Activated T-cell treated with anti-CD3 and anti-CD28 coated beads for 4 hours (primary cell): ENCODE measurements around the gene TCF7.

Experiments used
- DNase-seq: peaks from one replicate; pipeline ENCODE4 v3.0.0-alpha.2; 2020

TCF7 gene

DNA sequence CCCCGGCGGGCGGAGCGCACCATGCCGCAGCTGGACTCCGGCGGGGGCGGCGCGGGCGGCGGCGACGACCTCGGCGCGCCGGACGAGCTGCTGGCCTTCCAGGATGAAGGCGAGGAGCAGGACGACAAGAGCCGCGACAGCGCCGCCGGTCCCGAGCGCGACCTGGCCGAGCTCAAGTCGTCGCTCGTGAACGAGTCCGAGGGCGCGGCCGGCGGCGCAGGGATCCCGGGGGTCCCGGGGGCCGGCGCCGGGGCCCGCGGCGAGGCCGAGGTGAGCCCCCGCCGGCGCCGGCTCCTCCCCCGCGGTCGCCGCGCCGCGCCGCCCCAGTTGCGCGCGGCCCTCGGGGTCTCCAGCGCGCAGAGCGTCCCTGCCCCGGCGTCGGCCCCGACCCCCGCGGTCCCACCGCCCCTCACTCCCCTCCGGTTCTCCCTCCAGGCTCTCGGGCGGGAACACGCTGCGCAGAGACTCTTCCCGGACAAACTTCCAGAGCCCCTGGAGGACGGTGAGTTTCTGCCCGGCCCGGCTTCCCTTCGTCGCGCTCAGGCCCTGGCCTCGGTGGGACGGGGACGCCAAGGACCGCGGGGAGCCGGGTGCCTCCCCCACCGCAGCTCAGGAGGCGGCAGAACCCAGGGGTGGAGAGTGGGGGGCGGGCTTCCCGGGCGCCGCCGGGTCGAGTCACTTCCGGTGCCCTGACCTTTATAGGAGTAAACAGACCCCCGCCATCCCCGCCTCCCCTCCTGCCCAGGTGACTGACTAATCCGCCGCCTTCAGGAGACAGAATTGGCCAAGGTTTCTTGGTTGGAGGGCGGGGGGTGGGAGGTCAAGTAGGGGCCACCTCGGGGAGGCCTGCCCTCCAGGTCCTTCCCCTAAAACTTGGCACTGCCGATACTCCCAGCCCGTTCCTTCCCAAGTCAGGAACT lies 665 bp downstream of the TCF7 start:
- DNase-seq, result peak; percentile 81

DNA sequence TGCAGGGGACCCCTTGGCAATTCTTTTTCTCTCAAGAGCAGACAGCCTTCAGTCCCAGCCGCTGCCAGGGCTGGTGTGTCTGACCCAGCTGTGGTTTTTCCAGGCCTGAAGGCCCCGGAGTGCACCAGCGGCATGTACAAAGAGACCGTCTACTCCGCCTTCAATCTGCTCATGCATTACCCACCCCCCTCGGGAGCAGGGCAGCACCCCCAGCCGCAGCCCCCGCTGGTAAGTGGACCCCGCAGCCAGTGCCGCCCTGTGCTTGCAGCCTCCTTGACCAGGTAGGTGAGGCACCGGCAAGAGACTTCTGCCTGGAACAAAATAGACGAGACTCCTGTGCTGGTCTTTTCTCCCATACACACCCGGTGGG lies 1.3 kb downstream of the TCF7 start:
- DNase-seq, result no peak

DNA sequence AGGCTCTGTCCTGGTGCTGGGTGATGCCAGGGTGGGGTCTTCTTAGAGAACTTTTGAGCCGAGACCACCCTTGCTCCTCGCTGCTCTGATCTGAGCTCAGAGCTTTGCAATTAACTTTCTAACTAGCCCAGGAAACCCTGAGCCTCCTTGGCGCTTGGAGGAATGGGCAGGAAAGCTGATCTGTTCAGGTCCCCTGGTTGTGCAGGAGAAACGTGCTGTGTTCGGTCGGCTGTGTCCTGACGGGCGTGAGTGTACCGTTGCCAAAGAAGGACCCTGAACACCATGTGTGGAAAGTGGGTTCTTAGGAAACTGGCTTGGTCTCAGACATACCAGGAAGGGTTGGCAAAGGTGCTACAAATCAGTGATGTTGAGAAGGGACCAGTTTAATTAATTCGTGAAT lies 1.8 kb downstream of the TCF7 start:
- no peak for DNase-seq

DNA sequence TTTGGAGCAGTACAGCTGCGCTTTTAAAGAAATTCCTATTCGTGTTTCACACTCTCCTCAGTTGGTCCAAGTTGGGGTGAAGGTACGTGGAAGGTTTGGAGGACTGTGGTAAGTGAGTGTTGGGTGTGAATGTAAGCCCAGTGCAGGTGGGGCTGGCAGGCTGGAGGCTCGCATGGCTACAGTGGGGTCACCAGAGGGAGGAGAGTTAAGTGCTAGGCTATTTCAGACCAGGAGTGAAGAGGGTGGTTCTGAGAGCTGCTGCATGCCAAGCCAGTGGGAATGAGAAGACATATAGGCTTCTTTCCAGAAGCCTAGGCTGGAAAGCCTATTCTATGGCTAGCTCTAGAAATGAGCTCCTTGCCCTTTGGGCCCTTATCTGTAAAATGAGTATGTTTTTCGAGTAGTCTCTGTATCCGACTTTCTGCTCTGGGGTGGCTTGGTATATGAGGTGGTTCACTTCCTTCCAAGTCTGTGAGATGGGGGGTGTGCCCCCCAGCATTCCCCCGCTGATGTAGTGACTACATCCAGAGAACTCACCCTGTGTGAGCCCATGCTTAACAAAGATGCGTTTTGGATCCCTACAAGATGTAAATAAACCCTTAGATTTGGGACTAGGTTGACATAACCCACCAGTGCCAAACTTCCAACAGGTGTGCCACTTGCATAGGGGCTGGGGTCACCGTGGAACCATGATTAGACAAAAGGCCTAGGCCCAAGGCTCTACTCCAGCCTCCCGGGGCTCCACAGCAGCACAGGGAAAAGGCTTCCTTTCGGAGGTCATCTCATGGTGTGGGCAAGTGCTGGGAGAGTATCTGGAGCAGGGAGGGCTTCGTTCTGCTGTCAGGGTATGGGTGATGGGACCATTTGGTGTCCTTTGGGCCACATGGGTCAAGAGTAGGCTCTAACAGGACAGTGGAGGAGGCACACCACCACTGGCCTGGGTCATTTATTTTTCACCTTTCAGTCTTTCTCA lies 2.6 kb downstream of the TCF7 start:
- no peak for DNase-seq

DNA sequence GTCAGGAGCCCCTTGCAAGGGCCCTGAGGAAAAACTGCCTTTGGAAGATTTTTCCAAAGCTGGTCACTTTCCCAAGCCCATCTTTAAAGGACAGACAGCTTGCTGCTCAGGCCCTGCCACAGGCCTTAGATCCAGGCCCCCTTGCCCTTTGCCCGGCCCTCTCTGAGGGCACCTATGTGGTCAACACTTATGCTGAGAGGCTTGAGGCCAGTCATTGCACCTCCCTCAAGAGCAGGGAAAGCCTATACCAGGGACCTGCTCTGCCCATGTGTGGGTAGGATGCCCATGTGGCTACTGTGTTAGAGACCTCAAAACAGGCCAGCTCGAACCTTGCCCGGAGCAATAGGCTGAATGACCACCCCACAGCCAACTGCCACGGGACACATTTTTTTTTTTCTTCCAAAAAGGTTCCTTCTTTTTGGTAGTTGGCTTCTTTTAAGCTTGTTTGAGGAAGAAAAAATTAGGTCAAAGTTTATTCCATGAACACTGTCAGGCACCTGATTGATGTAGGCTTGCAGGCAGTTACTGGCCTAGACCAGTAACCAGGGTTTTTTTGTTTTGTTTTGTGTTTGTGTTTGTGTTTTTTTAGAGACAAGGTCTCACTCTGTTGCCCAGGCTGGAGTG lies 3.8 kb downstream of the TCF7 start:
- no peak for DNase-seq

DNA sequence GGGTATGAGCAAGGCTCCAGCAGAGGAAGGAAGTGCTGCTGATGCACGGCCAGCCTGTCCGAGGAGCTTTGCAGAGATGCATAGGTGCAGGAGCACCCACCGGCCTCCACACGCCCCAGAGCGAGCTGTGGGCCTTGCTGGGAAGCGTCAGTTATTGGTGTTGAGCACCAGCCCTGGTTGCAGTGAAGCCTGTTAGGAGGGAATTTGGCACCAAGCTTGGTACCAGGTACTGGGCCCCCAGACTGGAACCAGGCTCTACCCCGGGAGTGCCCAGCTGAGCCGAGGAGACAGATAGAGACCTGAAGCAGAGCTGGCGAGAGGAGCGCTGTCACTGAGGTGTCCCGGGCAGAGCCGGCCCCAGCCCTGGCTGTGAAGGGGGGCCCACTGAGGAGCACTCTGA lies 5.2 kb downstream of the TCF7 start:
- no peak for DNase-seq

DNA sequence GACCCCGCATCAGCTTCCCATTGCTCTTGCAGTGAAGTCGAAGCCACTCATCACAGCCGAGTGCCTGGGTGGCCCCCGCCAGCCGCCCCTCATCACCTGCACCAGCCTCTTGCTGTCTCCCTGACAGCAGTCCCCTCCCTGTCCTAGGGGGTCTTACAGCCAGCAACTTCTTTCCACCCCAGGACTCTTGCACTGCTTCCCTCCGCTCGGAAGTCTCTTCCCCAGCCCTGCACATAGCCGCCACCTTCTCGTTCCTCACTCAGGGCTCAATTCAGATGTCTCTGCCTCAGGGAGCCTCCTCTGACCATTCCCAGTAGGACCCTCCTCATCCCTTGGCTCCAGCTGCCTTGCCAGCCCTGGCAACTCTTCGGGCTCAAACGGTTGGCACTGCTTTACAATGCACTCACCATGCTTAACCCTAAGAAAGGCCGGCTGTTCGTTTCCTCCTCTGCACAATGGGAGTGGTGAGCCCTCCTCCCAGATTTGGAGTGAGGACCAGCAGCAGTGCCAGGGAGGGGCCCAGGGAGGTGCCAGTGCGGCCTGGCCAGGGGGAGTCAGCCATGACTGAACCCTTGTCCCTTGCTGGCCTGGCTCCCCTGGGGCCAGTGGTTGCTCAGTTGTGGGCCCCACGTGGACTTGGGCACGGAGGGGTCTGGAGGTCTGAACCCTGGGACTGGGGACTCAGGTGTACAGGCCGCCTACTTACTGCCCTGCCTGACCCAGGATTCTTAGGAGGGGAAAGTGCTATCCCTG lies 6.1 kb downstream of the TCF7 start:
- DNase-seq, result no peak

DNA sequence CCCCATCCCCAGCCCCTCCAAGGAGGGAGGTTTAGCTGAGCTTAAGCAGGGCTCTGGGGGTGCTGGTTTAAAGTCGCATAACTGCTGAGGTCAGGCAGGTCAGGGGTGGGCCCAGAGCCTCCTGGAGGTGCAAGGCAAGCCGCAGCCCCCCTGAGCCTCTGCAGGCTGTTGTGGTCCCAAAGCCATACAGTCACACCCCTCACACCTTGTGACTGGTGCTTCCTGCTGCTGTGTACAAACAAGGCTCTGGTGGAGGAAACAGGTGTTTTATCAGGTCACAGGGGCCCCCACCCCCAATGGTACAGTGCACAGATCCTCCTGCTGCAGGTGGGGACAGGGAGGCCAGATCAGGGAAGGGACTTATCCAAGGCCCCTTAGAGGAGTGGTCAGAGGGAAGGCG lies 8.0 kb downstream of the TCF7 start:
- DNase-seq, result no peak

DNA sequence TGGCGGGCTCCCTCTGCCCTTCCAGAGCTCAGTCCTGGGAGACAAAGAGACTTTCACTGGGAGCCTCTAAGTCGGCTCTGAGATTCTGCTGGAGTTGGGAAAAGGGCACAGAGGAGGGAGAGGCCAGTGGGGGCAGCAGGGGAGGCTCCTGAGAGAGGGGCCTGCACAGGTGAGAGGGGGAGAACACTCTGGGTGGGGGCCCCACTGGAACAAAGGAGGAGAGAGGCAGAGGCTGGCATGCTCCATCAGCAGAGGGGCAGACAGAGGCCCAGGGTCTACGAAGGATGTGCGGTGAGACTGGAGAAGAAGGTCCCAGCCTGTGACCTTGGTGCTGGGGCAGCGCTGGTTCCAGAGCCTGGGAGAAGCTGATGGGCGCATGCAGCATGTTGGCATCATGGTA lies 8.9 kb downstream of the TCF7 start:
- no peak for DNase-seq

DNA sequence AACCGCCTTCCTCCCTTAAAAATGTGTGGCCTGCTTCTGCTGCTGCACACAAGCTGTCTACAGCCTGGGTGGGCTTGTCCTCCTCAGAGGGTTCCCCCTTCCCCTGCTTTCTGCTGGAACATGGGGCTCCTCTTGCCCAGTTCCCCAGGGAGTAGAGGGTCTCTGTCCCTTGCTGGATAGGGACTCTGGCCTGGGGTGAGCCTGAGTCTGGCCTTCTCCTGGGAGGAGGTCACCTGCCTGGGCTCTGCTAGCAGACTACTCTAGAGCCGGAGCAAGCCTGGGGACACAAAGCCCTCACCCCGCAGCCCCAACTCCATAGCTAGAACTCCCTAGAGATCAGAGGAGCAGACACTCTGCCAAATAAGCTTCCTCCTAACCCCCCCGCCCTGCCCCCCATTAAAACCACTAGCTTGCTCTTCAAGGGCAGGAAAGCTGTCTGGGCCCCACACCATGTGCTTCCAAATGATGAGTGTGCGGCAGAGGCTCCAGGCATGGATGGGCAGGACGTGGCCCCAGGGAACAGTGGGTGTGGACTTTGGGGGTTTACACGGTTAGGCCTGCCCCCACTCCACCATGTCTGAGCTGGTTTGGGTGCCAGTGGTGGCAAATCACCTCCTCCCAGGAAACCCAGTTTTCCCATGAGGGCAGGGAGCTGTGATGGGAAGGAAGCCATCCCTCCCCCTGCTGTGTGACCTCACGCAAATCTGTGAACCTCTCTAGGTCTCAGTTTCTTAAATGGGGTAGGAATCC lies 10.0 kb downstream of the TCF7 start:
- no peak for DNase-seq

DNA sequence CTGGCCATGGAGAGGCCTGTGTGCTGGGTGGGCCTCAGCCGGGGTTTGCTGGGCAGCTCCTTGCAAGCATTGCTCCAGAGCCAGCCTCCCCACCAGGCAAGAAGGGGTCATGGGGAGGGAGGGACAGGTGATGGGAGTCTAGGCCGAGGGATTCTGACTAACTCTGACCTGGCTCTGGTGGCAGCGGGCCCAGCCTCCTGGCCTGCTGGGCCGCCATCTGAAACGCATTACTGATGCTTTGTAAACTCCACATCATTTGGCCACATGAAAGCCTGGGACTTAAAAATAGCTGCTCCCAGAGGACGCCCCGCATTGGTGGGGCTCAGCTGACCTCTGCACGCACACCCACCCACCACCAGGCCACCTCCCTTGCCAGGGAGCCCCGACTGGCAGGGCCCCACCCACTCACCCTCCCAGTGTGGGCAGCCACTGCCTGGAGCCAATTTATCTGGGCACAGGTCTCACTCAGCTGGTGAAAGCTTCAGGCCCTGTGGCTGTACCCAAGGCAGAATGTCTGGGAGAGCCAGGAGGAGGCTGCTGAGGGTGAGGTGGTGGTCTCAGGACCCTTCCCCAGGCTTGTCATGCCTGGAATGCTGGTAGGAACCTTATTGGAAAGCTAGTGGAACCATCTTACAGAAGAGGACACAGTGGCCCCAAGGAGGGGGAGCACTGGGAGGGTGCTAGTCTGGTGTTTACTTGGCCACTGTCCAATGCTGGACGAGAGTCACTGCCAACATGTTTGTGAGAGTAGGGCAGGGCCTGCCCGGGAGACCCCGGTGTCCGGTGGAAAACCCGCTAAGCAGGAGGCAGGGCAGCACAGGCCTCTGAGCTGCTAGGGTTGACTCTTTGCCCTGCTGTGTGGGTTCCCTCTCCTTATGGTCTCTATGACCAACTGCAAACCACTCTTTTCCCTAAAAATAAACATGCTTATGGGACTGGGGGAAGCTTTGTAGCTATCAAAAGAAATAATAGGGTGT lies 10.8 kb downstream of the TCF7 start:
- DNase-seq, result no peak

DNA sequence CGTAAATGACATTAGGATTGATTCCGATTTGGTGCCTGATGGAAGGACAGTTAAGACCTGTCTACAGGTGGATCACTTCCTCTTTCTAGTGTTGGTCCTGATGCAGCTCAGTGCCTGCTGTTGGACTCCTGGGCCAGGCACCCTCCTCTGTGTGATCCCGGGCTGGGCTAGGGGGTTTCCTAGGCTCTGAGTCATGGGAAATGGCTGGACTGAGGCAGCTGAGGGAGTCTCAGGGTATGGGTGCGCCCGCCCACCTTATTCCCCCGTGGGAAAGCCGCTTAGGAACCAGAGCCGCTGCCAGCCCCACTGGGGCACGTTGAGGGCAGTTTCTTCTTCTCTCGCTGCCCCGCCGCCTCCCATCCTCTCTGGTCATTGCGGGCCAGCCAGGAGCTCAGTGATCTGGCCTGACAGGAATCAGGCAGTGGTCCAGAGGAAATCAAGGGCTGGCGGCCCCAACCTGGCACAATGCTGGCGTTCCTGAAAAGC lies 12.9 kb downstream of the TCF7 start:
- no peak for DNase-seq

DNA sequence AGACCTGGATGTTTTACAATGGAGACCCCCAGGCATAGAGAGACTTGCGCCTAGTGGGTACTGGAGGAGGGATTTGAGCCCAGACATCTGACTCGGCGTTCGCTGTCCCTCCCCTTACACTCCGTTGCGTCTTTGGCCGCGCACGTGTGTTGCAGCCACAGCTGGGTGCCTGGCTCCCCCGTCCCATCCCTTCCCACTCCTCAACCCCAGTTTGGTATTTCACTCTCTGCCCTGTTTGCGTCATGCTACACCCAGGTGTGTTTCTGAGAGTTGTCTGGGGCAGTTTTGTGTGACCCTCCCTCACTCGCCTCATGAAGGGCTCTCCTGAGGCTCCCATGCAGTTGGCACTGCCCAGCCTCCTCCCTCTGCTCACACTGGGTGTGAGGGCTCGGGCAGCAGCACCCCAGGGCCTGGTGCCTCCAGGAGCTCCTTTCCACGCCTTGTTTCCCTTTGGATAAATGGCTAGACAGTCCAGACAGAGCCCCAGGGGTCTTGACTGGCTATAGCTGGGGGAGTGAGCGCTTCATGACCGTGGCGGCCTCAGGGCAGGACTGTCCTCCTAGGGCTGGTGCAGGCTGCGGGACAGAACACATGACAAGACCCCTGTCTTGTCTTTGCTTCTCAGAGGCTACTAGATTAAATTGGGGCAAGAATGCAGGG lies 13.6 kb downstream of the TCF7 start:
- no peak for DNase-seq

DNA sequence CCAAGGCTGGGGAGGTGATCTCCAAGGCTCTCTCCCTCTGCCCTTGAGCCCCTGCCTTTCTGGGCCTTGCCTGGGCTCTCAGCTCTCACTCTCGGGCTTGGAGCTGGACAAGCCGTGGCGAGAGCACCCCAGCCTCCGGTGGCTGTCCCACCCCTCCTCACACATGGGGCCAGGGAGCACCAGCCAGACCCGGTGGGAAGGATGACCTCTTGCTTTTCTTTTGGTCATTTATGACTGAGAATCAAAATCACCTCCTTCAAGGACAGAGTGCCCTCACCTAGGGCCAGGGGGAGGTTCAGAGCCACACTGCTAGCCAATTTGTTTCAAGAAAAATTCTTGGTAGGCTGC lies 14.1 kb downstream of the TCF7 start:
- DNase-seq, result no peak

DNA sequence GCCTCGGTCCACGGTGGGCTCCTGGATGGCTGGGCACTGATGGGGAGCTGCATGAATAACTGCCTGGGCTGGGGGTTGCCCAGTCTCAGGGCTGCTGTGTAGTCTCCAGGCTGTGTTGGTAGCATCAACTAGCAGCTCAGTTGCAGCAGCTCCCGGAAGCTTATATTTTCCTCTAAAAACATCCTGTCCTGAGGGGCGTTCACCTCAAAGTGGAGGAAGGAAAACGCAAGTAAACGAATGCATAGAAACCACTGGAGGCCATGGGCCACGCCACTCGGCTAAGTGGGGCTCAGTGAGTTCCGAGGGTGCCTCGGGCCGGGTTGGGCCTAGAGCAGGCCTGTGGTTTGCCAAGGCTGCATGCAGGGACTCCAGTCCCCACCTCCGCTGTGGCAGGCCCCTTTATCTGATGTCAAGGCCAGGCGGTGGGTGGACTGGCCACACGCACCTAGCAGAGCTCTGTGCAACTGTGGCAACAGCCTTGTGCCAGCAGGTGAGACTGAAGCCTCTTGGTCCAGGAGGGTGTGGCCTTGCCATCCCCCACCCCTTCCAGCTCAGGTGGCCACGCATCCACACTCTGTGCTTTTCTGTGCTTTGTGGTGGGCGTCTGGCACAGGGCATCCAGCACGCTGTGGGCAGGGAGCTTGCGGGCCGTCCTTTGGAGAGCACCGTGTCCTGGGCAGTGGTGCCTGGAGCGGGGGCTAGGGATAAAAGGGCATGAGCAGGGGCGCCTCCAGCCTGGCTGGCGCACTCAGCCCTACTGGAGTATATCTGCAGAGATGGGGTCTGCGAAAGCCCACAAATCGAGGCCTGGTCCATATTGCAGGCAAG lies 15.1 kb downstream of the TCF7 start:
- DNase-seq, result no peak

DNA sequence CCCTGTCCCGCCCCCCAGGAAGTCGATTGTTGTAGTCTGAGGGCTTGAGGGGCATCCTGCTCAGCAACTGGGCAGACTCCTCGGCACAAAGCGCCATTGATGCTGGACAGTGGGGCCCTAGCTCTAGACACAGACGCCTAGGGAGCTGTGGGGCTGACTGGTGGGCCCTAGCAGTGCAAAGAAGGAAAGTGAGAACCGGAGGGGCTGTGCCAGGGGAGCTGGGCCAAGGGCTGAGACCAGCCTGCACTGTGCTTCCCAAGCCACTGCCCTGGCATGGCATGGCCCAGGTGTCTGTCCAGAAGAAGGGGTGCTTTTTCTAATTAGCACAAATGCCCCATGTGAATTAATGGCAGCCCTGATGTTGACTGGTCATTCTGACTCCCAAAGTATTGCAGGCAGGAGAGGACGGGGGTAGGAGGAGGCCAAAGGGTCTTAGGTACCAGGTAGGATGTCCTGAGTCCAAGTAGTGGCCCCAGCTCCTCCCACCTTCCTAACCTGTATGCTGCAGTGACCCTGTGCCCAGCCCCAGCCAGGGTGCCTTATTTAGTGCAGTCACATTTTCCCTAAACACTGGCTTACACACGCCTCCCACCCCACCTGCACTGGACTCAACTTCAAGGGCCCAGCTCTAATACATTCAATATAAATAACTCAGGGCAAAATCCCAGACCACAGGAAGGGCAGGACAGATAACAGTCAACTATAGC lies 15.9 kb downstream of the TCF7 start:
- no peak for DNase-seq

DNA sequence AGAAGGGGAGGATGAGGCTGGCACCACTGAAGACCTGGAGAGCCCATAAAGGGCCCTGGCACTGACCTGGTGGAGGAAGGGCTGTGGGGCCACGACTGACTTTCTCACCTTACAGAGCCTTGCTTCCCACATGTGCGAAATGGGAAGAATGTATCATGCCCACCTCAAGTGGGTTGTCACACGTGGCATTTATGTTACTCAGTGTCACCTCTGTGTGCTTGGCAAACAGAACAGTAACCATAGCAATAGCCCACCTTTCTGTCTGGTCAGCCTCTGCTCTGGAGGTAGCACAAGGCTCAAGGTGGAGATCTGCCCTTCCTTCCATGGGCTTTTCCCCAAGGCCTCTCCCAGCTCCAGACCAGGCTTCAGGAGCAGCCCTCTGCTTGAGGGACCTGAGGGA lies 16.7 kb downstream of the TCF7 start:
- peak; percentile 44 for DNase-seq

DNA sequence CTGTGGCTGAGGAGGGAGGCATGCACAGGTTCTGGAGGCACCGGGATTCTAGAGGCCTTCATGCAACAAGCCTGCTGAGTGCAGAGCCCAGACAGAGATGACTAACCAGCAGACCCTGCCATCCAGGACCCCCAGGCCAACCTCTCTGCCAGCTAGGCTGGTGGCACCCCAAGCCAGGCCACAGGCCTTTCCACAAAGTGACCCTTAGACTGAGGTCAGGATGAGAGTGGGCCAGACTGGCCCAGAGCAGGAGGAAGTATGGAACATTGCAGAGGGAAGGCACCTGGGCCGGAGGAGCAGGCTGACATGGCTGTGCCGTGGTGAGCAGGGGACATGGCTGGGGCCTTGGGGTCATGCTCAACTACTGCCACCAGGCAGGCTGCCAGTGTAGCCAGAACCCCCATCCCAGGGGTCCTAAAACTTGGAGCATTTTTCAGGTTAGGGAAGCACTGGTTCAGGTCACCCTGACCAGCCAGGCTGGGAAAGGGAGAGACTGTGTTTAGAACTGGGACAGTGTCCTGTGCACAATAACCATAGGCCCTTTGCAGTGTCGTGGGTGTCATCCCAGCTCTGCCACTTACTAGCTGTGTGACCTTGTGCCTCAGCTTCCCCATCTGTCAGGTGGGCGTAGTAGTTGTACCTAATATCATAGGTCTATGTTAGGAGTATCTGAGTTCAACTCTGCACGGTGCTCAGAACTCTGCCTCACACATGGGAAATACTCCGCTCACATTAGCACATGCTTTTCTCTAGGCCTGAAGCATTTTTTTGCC lies 17.3 kb downstream of the TCF7 start:
- DNase-seq, result no peak
